C1 segment of cervical spinal cord (tissue), 14 donors: ENCODE data around the gene BCAP29.
"Not testable (repeated sequence)": the region's sequence is repeated elsewhere in the genome, so short reads cannot be mapped to it uniquely, and the experiment has no call there.

Experiments used
- DNase-seq, 14 donors: peaks; one replicate each; lab custom pipeline; 2025; lab: John Stamatoyannopoulos, UW

BCAP29 gene

GRCh38 chr7:107615910-107616680 is 36.0 kb downstream of the BCAP29 start:
- no peak for DNase-seq

GRCh38 chr7:107622429-107622828 is 42.4 kb downstream of the BCAP29 start:
- DNase-seq = no peak

- DNase-seq = peak in 1 of 14 donors; percentile 7
These were observed 42.8 kb downstream of the BCAP29 start for GRCh38 chr7:107622894-107623293.

GRCh38 chr7:107627002-107627401 is 47.0 kb downstream of the BCAP29 start:
- no peak for DNase-seq

- DNase-seq = no peak
These were observed 48.5 kb downstream of the BCAP29 start for GRCh38 chr7:107628461-107629064.

GRCh38 chr7:107630342-107630741 is 50.3 kb downstream of the BCAP29 start:
- DNase-seq = no peak

- DNase-seq = no peak
These were observed 51.8 kb downstream of the BCAP29 start for GRCh38 chr7:107631588-107632491.

- DNase-seq = no peak
These were observed 52.4 kb downstream of the BCAP29 start for GRCh38 chr7:107632492-107632865.

- no peak for DNase-seq
These were observed 58.5 kb downstream of the BCAP29 start for GRCh38 chr7:107638594-107638993.

GRCh38 chr7:107639070-107639469 is 59.0 kb downstream of the BCAP29 start:
- not testable (repeated sequence) for DNase-seq

- no peak for DNase-seq
These were observed 61.6 kb downstream of the BCAP29 start for GRCh38 chr7:107641676-107642075.

GRCh38 chr7:107642501-107642900 is 62.5 kb downstream of the BCAP29 start:
- no peak for DNase-seq

- DNase-seq = no peak
These were observed 63.4 kb downstream of the BCAP29 start for GRCh38 chr7:107643407-107643806.

- DNase-seq = no peak
These were observed 63.9 kb downstream of the BCAP29 start for GRCh38 chr7:107643938-107644308.

- no peak for DNase-seq
These were observed 64.4 kb downstream of the BCAP29 start for GRCh38 chr7:107644309-107644974.

GRCh38 chr7:107652642-107653041 is 72.6 kb downstream of the BCAP29 start:
- DNase-seq = no peak

- no peak for DNase-seq
These were observed 78.4 kb downstream of the BCAP29 start for GRCh38 chr7:107658467-107658866.

- no peak for DNase-seq
These were observed 79.6 kb downstream of the BCAP29 start for GRCh38 chr7:107659666-107660065.

- DNase-seq = no peak
These were observed 80.5 kb downstream of the BCAP29 start, which contains the start of gene SLC26A4 for GRCh38 chr7:107660381-107661080. SLC26A4 (plus strand) TSS chr7:107660828; CDS start chr7:107661642, 814 bp downstream.

- DNase-seq = peak in 2 of 14 donors; percentile 1 to 8
These were observed 81.2 kb downstream of the BCAP29 start for GRCh38 chr7:107661081-107661864.
